NCI-H2227 treated with DMSO at 0.1 percent for 48 hours (cell line): Measurements from ENCODE around the gene PABPN1L.

Experiments
- DNase-seq: peaks from one replicate; lab custom pipeline; 2025; lab: John Stamatoyannopoulos, UW

Gene PABPN1L

GRCh38 chr16:88866151-88866920 lies at the start of gene PABPN1L:
Gene PABPN1L (minus strand): TSS chr16:88866660. CDS start chr16:88866606, 54 bp downstream.
- DNase-seq = no peak

GRCh38 chr16:88915639-88916327 lies 49.3 kb upstream of the PABPN1L start:
- DNase-seq = no peak

GRCh38 chr16:88914750-88915368 lies 48.4 kb upstream of the PABPN1L start:
- no peak for DNase-seq

- no peak for DNase-seq
Observed at GRCh38 chr16:88913870-88914269, 47.4 kb upstream of the PABPN1L start.

- no peak for DNase-seq
Observed at GRCh38 chr16:88913001-88913612, 46.6 kb upstream of the PABPN1L start.

GRCh38 chr16:88912556-88912955 lies 46.1 kb upstream of the PABPN1L start:
- no peak for DNase-seq

GRCh38 chr16:88911946-88912310 lies 45.5 kb upstream of the PABPN1L start:
- DNase-seq = no peak

- no peak for DNase-seq
Observed at GRCh38 chr16:88911136-88911945, 44.9 kb upstream of the PABPN1L start.

- no peak for DNase-seq
Observed at GRCh38 chr16:88910284-88911135, 44.0 kb upstream of the PABPN1L start.

GRCh38 chr16:88909431-88910210 lies 43.2 kb upstream of the PABPN1L start:
- DNase-seq = no peak

GRCh38 chr16:88908307-88908706 lies 41.8 kb upstream of the PABPN1L start:
- no peak for DNase-seq

- no peak for DNase-seq
Observed at GRCh38 chr16:88907768-88908167, 41.3 kb upstream of the PABPN1L start.

GRCh38 chr16:88906535-88907105 lies 40.2 kb upstream of the PABPN1L start:
- DNase-seq = no peak

- DNase-seq = no peak
Observed at GRCh38 chr16:88906020-88906419, 39.6 kb upstream of the PABPN1L start.

- DNase-seq = no peak
Observed at GRCh38 chr16:88905563-88905962, 39.1 kb upstream of the PABPN1L start.

- DNase-seq = no peak
Observed at GRCh38 chr16:88904676-88905365, 38.4 kb upstream of the PABPN1L start.

- no peak for DNase-seq
Observed at GRCh38 chr16:88903267-88903666, 36.8 kb upstream of the PABPN1L start.

GRCh38 chr16:88902744-88903143 lies 36.3 kb upstream of the PABPN1L start:
- DNase-seq = no peak

GRCh38 chr16:88901718-88902337 lies 35.4 kb upstream of the PABPN1L start:
- DNase-seq = no peak
